Measurements from ENCODE around the gene TDRD10.

- TF ChIP-seq POLR2AphosphoS5 (IDR thresholded peaks at IDR 0.05) (no peak), CTCF (IDR thresholded peaks at IDR 0.05) (no peak)
Observed at GRCh38 chr1:154467434-154468102, 34.5 kb upstream of the TDRD10 start.
